ENCODE data around the gene MINPP1.

The MINPP1 gene

DNA sequence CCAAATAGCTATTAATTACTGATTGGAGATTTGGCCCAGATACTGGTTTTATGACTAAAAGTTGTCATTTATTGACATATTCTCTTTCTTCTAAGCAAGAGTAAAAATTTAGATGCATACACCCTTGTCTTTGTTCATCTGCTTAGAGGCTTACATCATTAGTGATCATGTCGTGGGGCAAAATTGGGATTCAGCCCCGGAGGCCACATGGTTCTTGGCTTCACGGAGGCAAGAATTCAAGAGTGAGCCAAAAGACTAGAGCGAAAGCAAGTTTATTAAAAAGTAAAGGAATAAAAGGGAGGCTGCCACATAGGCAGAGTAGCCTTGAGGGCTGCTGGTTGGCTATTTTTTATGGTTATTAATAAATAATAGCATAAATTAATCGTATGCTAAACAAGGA is 41.1 kb downstream of the MINPP1 start:
- Histone ChIP-seq H3K4me3 (ENCODE audit: low read length in 2 of 2) (no peak overlapping the region), H3K27ac (ENCODE audit: low read depth in 2 of 2, low read length in 2 of 2) (no peak overlapping the region), H3K27me3 (ENCODE audit: control insufficient read depth in 2 of 2, insufficient read depth in 2 of 2, low read length in 2 of 2) (no peaks in the 10 kb centered on the region), H3K9me3 (ENCODE audit: control insufficient read depth in 2 of 2, low read length in 2 of 2) (peaks cover 3 to 4% of the 10 kb centered on the region in 2 donors), H3K36me3 (ENCODE audit: control insufficient read depth in 2 of 2, insufficient read depth in 2 of 2, low read length in 2 of 2) (peaks cover 0 to 10% of the 10 kb centered on the region in 2 donors), H3K4me1 (ENCODE audit: control insufficient read depth in 2 of 2, insufficient read depth in 2 of 2, low read length in 2 of 2) (no peaks in the 10 kb centered on the region), H3K9ac (ENCODE audit: low read depth in 1 of 2, low read length in 2 of 2) (no peak overlapping the region)

GRCh38 chr10:87546210-87546609 is 41.5 kb downstream of the MINPP1 start:
- no peaks in the 10 kb centered on the region for H3K27me3 ChIP-seq (ENCODE audit: control insufficient read depth in 2 of 2, insufficient read depth in 2 of 2, low read length in 2 of 2)
- no peaks in the 10 kb centered on the region for H3K4me1 ChIP-seq (ENCODE audit: control insufficient read depth in 2 of 2, insufficient read depth in 2 of 2, low read length in 2 of 2)
- H3K9me3 ChIP-seq (ENCODE audit: control insufficient read depth in 2 of 2, low read length in 2 of 2): peaks cover 3 to 4% of the 10 kb centered on the region in 2 donors
- no peak overlapping the region for H3K27ac ChIP-seq (ENCODE audit: low read depth in 2 of 2, low read length in 2 of 2)
- no peak overlapping the region for H3K9ac ChIP-seq (ENCODE audit: low read depth in 1 of 2, low read length in 2 of 2)
- H3K4me3 ChIP-seq (ENCODE audit: low read length in 2 of 2): no peak overlapping the region
- peaks cover 0 to 10% of the 10 kb centered on the region in 2 donors for H3K36me3 ChIP-seq (ENCODE audit: control insufficient read depth in 2 of 2, insufficient read depth in 2 of 2, low read length in 2 of 2)

DNA sequence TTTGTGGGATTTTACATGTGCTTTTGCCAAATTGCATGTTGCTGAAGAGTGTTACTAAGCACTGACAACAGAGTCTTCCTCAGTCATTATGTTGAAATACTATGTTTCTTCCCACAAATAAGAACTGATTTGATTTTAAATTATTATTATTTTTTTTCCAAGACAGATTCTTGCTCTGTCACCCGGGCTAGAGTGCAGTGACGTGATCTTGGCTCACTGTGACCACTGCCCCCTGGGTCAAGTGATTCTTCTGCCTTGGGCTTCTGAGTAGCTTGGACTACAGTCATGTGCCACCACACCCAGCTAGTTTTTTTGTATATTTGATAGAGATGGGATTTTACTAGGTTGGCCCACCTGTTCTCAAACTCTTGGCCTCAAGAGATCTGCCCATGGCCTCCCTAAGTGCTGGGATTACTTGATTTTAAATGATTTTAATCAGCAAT is 42.3 kb downstream of the MINPP1 start:
- Histone ChIP-seq H3K4me1 (ENCODE audit: control insufficient read depth in 2 of 2, insufficient read depth in 2 of 2, low read length in 2 of 2) (no peaks in the 10 kb centered on the region), H3K9ac (ENCODE audit: low read depth in 1 of 2, low read length in 2 of 2) (no peak overlapping the region), H3K9me3 (ENCODE audit: control insufficient read depth in 2 of 2, low read length in 2 of 2) (peaks cover 3 to 4% of the 10 kb centered on the region in 2 donors), H3K4me3 (ENCODE audit: low read length in 2 of 2) (no peak overlapping the region), H3K27me3 (ENCODE audit: control insufficient read depth in 2 of 2, insufficient read depth in 2 of 2, low read length in 2 of 2) (no peaks in the 10 kb centered on the region), H3K36me3 (ENCODE audit: control insufficient read depth in 2 of 2, insufficient read depth in 2 of 2, low read length in 2 of 2) (peaks cover under 1 to 5% of the 10 kb centered on the region in 2 donors), H3K27ac (ENCODE audit: low read depth in 2 of 2, low read length in 2 of 2) (no peak overlapping the region)

DNA sequence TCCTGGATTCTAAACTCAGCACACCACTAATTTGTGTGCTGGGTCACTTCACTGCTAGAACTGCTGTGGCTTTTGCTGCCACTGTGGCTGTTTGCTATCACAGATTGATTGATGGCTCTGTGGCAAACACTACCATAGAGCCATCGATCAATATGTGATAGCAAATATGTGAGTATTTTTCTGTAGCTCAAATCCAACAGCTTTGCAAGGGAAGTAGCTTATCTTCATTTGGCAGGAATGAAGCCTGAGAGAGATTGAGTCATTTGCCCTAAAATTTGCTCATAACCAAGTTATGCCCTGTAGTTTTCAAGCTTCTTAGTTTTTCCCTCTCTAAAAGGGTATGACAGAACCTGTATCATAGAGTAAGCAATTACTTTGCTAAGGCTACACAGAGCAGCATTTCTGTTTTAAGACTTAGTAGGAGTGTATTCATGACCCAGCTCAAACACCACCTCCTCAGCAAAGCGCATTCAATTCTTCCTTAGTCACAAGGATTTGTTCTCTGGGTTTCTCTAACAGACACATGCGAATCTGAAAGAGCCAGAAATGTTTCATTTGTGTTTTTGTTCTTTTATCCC is 43.1 kb downstream of the MINPP1 start:
- no peaks in the 10 kb centered on the region for H3K4me1 ChIP-seq (ENCODE audit: control insufficient read depth in 2 of 2, insufficient read depth in 2 of 2, low read length in 2 of 2)
- no peaks in the 10 kb centered on the region for H3K27me3 ChIP-seq (ENCODE audit: control insufficient read depth in 2 of 2, insufficient read depth in 2 of 2, low read length in 2 of 2)
- H3K4me3 ChIP-seq (ENCODE audit: low read length in 2 of 2): no peak overlapping the region
- no peak overlapping the region for H3K27ac ChIP-seq (ENCODE audit: low read depth in 2 of 2, low read length in 2 of 2)
- peaks cover 2 to 3% of the 10 kb centered on the region in 2 donors for H3K9me3 ChIP-seq (ENCODE audit: control insufficient read depth in 2 of 2, low read length in 2 of 2)
- H3K9ac ChIP-seq (ENCODE audit: low read depth in 1 of 2, low read length in 2 of 2): no peak overlapping the region
- peaks cover 3 to 12% of the 10 kb centered on the region in 2 donors for H3K36me3 ChIP-seq (ENCODE audit: control insufficient read depth in 2 of 2, insufficient read depth in 2 of 2, low read length in 2 of 2)

GRCh38 chr10:87550741-87551140 is 46.0 kb downstream of the MINPP1 start:
- H3K36me3 ChIP-seq (ENCODE audit: control insufficient read depth in 2 of 2, insufficient read depth in 2 of 2, low read length in 2 of 2): peaks cover 3 to 9% of the 10 kb centered on the region in 2 donors
- H3K4me1 ChIP-seq (ENCODE audit: control insufficient read depth in 2 of 2, insufficient read depth in 2 of 2, low read length in 2 of 2): no peaks in the 10 kb centered on the region
- no peak overlapping the region for H3K4me3 ChIP-seq (ENCODE audit: low read length in 2 of 2)
- no peaks in the 10 kb centered on the region for H3K27me3 ChIP-seq (ENCODE audit: control insufficient read depth in 2 of 2, insufficient read depth in 2 of 2, low read length in 2 of 2)
- no peak overlapping the region for H3K27ac ChIP-seq (ENCODE audit: low read depth in 2 of 2, low read length in 2 of 2)
- H3K9ac ChIP-seq (ENCODE audit: low read depth in 1 of 2, low read length in 2 of 2): no peak overlapping the region
- no peaks in the 10 kb centered on the region for H3K9me3 ChIP-seq (ENCODE audit: control insufficient read depth in 2 of 2, low read length in 2 of 2)

DNA sequence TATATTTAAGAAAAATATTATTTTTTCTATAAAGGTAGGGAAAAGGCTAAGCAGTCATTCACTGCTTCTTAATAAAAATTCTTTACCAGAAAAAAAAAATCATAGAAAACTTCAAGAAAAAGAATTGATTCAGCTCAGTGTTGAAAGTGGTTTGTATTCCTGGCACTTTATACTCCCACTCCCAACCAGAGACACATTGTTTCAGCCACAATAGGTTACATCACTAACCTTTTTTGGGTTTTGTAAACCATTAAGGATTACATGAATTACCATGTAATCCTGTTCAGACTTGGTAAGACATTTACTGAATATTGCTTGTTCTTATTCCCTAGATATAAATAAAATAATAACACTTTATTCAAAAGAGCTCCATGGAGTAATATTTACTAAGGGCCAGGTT is 46.6 kb downstream of the MINPP1 start:
- Histone ChIP-seq H3K27ac (ENCODE audit: low read depth in 2 of 2, low read length in 2 of 2) (no peak overlapping the region), H3K4me3 (ENCODE audit: low read length in 2 of 2) (no peak overlapping the region), H3K9me3 (ENCODE audit: control insufficient read depth in 2 of 2, low read length in 2 of 2) (no peaks in the 10 kb centered on the region), H3K9ac (ENCODE audit: low read depth in 1 of 2, low read length in 2 of 2) (no peak overlapping the region), H3K36me3 (ENCODE audit: control insufficient read depth in 2 of 2, insufficient read depth in 2 of 2, low read length in 2 of 2) (peaks cover 3 to 9% of the 10 kb centered on the region in 2 donors), H3K4me1 (ENCODE audit: control insufficient read depth in 2 of 2, insufficient read depth in 2 of 2, low read length in 2 of 2) (no peaks in the 10 kb centered on the region), H3K27me3 (ENCODE audit: control insufficient read depth in 2 of 2, insufficient read depth in 2 of 2, low read length in 2 of 2) (no peaks in the 10 kb centered on the region)

- Histone ChIP-seq H3K4me1 (ENCODE audit: control insufficient read depth in 2 of 2, insufficient read depth in 2 of 2, low read length in 2 of 2) (no peaks in the 10 kb centered on the region), H3K27ac (ENCODE audit: low read depth in 2 of 2, low read length in 2 of 2) (no peak overlapping the region), H3K9me3 (ENCODE audit: control insufficient read depth in 2 of 2, low read length in 2 of 2) (no peaks in the 10 kb centered on the region), H3K36me3 (ENCODE audit: control insufficient read depth in 2 of 2, insufficient read depth in 2 of 2, low read length in 2 of 2) (peaks cover 3 to 9% of the 10 kb centered on the region in 2 donors), H3K4me3 (ENCODE audit: low read length in 2 of 2) (no peak overlapping the region), H3K9ac (ENCODE audit: low read depth in 1 of 2, low read length in 2 of 2) (no peak overlapping the region), H3K27me3 (ENCODE audit: control insufficient read depth in 2 of 2, insufficient read depth in 2 of 2, low read length in 2 of 2) (no peaks in the 10 kb centered on the region)
These were observed 47.7 kb downstream of the MINPP1 start for GRCh38 chr10:87552248-87552929.

- Histone ChIP-seq H3K4me1 (ENCODE audit: control insufficient read depth in 2 of 2, insufficient read depth in 2 of 2, low read length in 2 of 2) (no peaks in the 10 kb centered on the region), H3K27ac (ENCODE audit: low read depth in 2 of 2, low read length in 2 of 2) (no peak overlapping the region), H3K4me3 (ENCODE audit: low read length in 2 of 2) (no peak overlapping the region), H3K9ac (ENCODE audit: low read depth in 1 of 2, low read length in 2 of 2) (no peak overlapping the region), H3K36me3 (ENCODE audit: control insufficient read depth in 2 of 2, insufficient read depth in 2 of 2, low read length in 2 of 2) (peaks cover 0 to 4% of the 10 kb centered on the region in 2 donors), H3K27me3 (ENCODE audit: control insufficient read depth in 2 of 2, insufficient read depth in 2 of 2, low read length in 2 of 2) (no peaks in the 10 kb centered on the region), H3K9me3 (ENCODE audit: control insufficient read depth in 2 of 2, low read length in 2 of 2) (no peaks in the 10 kb centered on the region)
These were observed 52.7 kb downstream of the MINPP1 start for GRCh38 chr10:87557409-87557808.

DNA sequence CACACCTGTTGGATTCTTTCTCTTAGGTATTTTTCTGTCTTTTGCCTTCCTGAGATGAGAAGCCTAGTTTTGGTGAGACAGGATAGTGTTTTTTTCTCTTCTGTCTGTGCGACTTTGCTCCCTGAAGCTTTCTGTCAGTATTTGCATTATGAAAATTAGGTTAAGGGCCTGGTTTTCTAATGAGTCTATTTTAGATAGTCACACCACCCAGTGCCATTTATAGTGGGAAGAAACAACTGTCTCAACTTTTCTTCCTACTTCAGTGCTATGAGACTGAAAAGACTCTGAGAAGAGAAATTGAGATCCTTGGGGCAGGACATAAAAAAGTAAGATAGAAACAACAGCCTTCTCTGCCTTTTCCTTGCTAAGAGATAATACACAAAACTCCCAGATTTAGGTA is 53.6 kb downstream of the MINPP1 start:
- H3K36me3 ChIP-seq (ENCODE audit: control insufficient read depth in 2 of 2, insufficient read depth in 2 of 2, low read length in 2 of 2): no peaks in the 10 kb centered on the region
- no peaks in the 10 kb centered on the region for H3K9me3 ChIP-seq (ENCODE audit: control insufficient read depth in 2 of 2, low read length in 2 of 2)
- no peaks in the 10 kb centered on the region for H3K27me3 ChIP-seq (ENCODE audit: control insufficient read depth in 2 of 2, insufficient read depth in 2 of 2, low read length in 2 of 2)
- H3K9ac ChIP-seq (ENCODE audit: low read depth in 1 of 2, low read length in 2 of 2): no peak overlapping the region
- no peak overlapping the region for H3K27ac ChIP-seq (ENCODE audit: low read depth in 2 of 2, low read length in 2 of 2)
- H3K4me1 ChIP-seq (ENCODE audit: control insufficient read depth in 2 of 2, insufficient read depth in 2 of 2, low read length in 2 of 2): no peaks in the 10 kb centered on the region
- H3K4me3 ChIP-seq (ENCODE audit: low read length in 2 of 2): no peak overlapping the region

DNA sequence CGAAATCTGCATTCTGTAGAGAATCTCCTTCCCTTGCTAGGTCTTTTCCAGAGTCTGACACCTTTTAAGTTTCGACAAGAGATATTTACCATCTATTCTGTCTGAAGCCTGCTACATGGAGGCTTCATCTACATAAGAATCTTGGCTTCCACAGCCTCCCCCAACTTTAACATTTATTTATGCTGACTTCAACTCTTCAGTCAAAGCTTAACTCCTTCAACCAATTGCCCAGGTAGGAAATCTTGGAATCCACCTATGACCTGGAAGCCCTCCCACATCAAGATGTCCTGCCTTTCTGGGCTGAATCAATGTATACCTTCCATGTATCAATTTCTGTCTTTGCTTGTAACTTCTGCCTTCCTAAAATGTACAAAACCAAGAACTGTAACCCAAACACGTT is 54.7 kb downstream of the MINPP1 start:
- Histone ChIP-seq H3K9ac (ENCODE audit: low read depth in 1 of 2, low read length in 2 of 2) (no peak overlapping the region), H3K27ac (ENCODE audit: low read depth in 2 of 2, low read length in 2 of 2) (no peak overlapping the region), H3K9me3 (ENCODE audit: control insufficient read depth in 2 of 2, low read length in 2 of 2) (no peaks in the 10 kb centered on the region), H3K4me3 (ENCODE audit: low read length in 2 of 2) (no peak overlapping the region), H3K27me3 (ENCODE audit: control insufficient read depth in 2 of 2, insufficient read depth in 2 of 2, low read length in 2 of 2) (no peaks in the 10 kb centered on the region), H3K4me1 (ENCODE audit: control insufficient read depth in 2 of 2, insufficient read depth in 2 of 2, low read length in 2 of 2) (no peaks in the 10 kb centered on the region), H3K36me3 (ENCODE audit: control insufficient read depth in 2 of 2, insufficient read depth in 2 of 2, low read length in 2 of 2) (no peaks in the 10 kb centered on the region)
